ENCODE results near the gene NDST3.

DNA sequence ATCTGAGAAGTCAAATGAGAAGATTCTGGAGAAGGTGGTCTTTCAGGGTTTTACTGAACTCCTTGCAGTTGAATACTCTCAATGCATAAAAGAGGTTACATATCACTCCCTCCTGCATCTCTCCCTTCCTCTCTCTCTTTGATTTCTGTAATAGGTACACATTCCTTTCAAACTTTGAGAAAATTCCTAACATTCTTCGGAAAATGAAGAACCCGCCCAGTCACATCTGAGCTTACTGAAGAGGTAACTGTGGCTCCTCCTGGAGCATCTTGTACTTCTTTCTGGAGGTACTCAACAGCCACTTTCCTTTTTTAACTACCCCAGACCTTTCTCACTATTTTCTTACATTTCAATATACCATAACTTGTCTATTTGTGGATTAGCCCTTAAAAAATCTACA lies 24.7 kb downstream of the NDST3 start:
- TF ChIP-seq, protein P1, sequence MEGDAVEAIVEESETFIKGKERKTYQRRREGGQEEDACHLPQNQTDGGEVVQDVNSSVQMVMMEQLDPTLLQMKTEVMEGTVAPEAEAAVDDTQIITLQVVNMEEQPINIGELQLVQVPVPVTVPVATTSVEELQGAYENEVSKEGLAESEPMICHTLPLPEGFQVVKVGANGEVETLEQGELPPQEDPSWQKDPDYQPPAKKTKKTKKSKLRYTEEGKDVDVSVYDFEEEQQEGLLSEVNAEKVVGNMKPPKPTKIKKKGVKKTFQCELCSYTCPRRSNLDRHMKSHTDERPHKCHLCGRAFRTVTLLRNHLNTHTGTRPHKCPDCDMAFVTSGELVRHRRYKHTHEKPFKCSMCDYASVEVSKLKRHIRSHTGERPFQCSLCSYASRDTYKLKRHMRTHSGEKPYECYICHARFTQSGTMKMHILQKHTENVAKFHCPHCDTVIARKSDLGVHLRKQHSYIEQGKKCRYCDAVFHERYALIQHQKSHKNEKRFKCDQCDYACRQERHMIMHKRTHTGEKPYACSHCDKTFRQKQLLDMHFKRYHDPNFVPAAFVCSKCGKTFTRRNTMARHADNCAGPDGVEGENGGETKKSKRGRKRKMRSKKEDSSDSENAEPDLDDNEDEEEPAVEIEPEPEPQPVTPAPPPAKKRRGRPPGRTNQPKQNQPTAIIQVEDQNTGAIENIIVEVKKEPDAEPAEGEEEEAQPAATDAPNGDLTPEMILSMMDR (IDR thresholded peaks at IDR 0.05): no peak
- no peak for TF ChIP-seq POLR2A (IDR thresholded peaks at IDR 0.05)
- no peak for TF ChIP-seq POLR2AphosphoS5 (IDR thresholded peaks at IDR 0.05)
- no peak for TF ChIP-seq EP300 (IDR thresholded peaks at IDR 0.05)

Data from gastroesophageal sphincter (tissue), 3 donors.